GM19025 (cell line): ENCODE results near the gene CAND2.
"Not testable (repeated sequence)": the region's sequence is repeated elsewhere in the genome, so short reads cannot be mapped to it uniquely, and the experiment has no call there.

Experiments used
- ATAC-seq: cut with Tn5 transposase; IDR thresholded peaks from one replicate; pipeline ENCODE4 v1.9.1; 2021; ENCODE audit warnings: mild to moderate bottlenecking, low read depth, moderate library complexity; ENCODE audit not compliant: unreplicated experiment

The CAND2 gene

DNA sequence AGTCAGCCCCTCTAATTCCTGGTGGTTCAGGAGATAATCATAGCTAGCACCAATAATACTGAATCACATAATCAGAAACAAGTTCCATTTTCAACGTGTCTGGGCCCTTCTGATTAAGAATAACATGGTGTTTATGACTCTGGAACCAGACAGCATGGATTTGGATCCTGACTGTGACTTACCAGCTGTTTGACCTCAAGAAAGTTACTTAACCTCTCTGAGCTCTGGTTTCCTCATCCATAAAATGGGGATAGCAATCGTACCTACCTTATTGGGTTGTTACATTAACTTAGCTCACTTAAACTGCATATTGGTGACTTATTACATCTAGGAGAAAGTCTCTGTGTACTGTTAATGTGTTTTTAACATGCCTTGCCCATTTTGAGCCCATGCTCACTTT, 26.7 kb upstream of the CAND2 start:
- ATAC-seq, result no peak

DNA sequence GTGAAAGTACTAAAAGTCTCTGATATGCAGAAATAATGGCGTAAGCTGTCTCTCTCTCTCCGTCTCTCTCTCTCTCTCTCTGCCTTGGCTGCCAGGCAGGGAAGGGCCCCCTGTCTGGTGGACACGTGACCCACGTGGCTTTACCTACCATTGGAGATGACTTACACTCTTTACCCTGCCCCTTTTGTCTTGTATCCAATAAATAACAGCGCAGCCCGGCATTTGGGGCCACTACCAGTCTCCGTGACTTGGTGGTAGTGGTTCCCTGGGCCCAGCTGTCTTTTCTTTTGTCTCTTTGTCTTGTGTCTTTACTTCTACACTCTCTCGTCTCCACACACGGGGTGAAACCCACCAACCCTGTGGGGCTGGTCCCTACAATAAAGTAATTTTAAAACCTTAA, 25.2 kb upstream of the CAND2 start:
- no peak for ATAC-seq

DNA sequence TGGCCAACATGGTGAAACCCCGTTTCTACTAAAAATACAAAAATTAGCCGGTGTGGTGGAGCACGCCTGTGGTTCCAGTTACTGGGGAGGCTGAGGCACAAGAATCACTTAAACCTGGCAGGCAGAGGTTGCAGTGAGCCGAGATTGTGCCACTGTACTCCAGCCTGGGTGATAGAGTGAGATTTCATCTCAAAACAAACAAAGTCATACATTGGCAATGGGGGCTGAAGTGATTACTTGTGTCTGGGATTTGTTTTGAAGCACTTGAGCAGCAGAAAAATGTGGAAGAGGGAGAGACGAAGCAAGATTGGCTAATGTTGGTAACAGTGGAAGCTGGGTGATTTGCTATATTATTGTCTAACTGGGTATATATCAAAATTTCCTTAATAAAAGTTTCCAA, 24.0 kb upstream of the CAND2 start:
- no peak for ATAC-seq

DNA sequence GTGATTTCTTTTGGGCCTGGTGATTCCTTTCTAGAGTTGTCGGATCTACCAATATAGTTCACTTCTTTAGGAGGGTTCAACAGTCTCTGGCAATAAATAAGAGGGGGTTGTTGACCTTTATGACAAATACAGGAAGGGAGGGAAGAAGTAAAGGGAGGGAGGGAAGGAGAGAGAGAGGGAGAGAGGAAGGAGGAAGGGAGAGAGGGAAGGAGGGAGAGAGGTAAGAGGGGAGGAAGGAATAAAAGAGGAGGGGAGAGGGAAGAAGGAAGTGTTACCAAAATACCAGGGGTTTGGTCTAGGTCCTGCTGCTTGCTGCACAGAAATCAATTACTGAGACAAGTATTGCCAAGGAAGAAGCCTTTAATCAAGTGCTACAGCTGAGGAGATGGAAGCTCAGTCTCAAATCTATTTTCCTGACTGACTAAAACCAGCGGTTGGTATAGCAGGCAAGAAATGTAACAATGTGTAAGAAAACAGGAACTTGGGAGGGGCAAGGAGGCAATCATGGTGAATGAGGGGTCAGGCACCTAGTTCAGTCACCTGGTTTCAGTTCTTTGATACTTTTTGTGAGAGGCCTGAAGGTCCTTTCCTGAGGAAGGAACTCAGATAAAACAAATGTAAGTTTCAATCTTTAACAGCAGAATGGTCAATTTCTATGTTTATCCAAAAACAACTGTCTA, 23.3 kb upstream of the CAND2 start:
- no peak for ATAC-seq

DNA sequence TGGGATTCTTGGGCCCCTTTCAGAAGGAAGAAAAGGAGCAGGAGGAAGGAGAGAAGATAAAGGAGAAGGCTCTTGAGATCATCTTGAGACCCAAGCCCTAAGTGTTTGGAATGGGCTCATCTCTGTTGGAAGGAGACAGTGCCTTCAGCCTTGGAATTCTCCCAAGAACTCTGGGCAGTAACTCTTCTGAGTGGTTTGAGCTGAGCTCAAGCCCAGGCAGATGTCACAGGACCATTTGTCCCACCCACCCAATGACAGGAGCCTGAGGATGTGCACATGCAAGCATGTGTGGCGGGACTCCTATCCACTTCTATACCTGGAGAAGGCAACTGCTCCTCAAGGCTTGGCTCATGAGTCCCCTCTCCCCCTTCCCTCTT, 22.8 kb upstream of the CAND2 start:
- ATAC-seq, result no peak

DNA sequence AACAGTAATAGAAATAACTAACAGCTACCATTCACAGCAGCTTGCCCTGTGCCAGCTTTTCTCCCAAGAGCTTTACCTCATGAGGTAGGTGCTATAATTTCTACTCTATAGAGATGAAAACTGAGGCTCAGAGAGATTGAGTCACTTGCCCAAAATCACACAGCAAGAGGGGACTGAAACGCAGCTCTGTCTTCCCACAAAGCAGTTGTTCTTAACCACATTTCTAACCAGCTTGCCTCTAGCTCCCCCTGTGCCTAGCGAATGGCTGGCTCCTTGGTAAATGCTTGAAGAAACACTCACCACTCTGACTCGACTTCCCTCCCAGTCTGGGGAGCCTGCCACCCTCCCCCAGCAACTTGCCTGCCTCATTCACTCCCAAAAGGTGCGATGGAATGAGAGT, 21.9 kb upstream of the CAND2 start:
- no peak for ATAC-seq

DNA sequence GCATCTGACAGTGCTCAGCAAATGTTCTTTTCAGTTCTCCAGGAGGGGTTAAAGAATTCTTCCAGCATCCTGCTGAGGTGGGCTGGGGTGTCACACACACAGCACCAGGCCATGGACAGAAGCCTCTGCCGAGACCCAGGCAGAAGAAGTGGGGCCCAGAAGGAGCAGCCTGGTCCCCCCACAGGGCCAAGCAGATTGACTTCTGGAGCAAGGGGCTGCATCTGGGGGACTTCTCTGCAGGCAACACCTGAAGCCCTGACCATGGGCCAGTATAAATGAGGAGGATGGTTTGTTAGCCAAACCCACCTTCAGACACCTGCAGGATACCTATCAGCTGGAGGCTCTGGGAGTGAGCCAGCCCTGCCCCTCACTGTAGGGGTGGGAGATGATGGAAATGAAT, 21.3 kb upstream of the CAND2 start:
- ATAC-seq, result no peak

DNA sequence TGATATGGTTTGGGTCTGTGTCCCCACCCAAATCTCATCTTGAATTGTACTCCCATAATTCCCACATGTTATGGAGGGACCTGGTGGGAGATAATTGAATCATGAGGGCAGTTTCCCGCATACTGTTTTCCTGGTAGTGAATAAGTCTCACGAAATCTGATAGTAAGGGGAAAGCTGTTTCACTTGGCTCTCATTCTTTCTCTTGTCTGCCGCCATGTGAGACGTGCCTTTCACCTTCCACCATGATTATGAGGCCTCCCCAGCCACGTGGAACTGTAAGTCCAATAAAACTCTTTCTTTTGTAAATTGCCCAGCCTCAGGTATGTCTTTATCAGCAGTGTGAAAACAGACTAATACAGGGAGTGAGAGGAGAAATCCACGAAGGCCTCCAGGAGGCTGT, 20.5 kb upstream of the CAND2 start:
- not testable (repeated sequence) for ATAC-seq

DNA sequence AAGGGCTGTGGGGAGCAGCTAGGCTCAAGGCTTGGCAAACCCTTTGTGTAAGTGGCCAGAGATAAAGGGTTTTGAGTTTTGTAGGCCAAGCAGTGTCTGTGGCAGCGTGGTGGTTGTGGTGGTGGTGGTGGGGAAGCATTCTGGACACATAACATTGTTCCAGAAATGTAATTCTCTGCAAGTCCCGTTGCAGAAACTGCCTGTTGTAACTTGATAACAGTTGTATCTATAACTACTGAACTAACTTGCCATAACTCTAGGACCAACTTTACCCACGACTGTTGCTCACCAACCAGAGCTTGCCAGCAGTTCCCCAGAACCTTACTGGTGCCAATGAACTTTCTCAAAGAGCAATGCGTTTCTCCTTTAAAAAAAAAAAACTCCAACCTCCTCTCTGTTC, 19.3 kb upstream of the CAND2 start:
- no peak for ATAC-seq

DNA sequence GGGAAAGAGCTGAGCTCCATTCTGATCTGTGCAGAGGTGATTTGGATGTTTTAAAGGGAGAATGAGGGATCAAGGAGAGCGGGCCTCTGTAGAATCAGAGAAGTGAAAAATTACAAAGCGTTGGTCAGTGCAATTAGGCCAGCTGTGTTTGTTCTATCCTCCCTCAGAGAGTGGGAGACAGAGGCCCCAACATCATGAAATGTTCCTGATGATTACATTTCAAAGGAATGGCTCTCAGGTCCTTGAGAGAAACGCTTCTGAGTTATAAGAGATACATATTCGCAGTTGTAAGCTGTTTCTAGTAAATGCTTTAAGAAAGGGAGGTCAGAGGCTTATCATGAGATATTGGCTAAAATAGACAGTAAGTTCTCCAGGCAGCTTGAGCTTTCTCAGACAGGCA, 15.7 kb upstream of the CAND2 start:
- ATAC-seq, result no peak

DNA sequence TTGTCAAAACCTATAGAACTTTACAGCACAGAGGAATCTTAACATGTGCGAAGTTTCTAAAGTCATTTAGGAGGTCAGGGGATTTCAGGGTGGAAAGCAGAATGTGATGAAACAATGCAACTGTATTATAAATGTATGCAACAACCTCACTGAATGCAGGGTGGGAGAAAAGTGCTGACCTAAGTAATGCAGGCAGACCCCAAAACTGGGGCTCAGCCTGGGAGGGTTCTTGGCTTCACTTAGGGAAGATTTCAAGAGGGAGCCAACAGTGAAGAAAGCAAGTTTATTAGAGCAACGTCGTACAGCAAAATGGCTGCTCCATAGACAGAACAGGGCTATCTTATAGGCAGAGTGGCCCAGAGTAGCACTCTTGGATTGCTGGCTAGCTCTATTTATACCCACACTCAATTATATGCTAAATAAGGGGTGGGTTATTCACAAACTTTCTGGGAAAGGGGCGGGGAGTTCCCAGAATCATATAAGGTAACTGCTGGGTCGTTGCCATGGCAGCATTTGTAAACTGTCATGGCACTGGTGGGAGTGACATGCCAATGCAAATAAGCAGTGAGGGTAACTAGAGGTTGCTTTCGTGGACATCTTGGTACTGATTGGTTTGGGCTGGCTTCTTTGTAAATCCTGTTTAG, 14.2 kb upstream of the CAND2 start:
- ATAC-seq, result no peak

DNA sequence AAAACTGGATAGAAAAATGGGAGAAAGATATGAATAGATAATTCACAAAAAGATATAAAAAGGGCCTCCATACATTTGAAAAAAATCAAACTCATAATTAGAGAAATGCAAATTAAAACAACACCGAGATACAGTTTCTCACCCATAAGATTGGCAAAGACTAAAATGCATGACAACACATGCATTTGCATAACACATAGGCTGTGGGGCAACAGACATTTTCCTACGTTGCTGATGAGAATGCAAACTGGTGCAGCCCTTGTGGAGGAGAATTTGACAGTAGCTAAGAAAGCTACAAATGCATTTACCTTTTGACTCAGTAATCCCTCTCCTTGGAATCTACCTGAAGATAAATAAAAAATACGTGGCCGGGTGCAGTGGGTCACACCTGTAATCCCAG, 11.4 kb upstream of the CAND2 start:
- no peak for ATAC-seq

DNA sequence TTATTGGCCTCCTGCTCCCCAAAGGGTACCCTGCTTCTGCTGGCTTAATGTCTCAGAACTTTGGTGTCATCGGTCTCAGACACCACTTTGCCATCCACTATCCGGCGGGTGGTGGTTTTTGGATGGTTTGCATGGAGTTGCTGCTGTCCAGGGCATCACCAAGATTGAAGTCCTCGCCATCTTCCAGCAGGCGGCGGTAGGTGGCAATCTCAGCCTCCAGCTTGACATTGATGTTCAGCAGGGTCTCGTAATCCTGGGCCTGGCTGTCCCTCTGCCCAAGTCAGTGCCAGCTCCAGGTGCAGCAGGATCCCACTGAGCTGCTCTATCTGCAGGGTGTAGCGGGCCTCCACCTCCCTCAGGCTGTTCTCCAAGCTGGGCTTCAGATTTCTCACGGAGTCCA, 9.1 kb upstream of the CAND2 start:
- ATAC-seq, result not testable (repeated sequence)

DNA sequence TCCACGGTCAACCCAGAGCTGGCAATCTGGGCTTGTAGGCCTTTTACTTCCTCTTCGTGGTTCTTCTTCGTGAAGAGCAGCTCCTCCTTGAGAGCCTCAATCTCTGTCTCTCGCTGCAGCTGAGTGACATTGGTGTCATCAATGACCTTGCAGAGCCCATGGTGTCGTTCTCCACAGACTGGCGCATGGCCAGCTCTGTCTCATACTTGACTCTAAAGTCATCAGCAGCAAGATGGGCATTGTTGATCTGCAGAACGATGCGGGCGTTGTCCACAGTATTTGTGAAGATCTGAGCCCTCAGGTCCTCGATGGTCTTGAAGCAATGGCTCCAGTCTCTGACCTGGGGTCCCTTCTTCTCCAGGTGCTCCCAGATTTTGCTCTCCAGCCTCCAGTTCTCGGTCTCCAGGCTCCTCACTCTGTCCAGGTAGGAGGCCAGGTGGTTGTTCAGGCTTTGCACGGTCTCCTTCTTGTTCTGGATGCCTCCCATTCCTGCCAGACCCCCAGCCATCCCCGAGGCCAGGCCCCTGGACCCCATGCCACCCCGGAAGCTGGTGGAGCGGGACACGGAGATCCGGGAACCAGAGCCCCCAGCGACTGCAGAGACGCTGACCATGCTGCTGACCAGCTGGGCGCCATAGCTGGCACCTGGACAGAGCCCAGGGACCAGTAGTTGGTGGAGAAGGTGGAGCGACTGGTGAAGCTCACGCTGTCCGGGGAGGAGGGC, 8.4 kb upstream of the CAND2 start:
- ATAC-seq, result not testable (repeated sequence)

DNA sequence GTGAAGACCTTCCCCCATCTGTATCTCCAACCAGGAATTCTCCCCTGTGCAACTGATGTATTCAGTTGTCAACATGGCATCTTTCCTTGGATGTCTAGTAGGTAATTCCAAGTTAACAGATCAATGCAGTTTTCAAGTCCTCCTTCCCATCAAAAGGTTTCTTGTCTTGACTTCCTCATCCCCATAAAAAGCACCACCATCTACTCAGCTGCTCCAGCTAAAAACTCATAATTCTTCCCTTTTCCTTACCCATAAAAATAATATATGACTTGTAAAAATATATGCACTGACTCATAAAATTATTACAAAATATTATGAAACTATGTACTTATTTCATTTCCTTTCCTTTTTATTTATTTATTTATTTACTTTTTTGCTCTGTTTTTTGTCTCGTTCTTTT, 5.0 kb upstream of the CAND2 start:
- ATAC-seq, result no peak

DNA sequence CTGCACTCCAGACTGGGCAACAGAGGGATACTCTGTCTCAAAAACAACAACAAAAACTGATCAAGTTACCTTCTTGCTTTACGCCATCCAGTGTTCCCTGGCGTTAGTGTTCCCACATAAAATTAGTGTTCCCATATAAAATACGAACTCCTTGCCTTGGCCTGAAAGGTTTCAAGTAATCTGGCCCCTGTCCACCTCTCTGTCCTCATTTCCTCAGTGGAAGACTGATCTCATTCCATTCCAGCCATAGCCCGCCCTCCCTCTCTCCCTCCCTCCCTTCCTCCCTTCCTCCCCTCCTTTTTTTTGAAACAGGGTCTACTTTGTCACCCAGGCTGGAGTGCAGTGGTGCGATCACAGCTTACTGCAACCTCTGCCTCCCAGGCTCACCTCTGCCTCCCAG, 2.8 kb upstream of the CAND2 start:
- ATAC-seq, result no peak

DNA sequence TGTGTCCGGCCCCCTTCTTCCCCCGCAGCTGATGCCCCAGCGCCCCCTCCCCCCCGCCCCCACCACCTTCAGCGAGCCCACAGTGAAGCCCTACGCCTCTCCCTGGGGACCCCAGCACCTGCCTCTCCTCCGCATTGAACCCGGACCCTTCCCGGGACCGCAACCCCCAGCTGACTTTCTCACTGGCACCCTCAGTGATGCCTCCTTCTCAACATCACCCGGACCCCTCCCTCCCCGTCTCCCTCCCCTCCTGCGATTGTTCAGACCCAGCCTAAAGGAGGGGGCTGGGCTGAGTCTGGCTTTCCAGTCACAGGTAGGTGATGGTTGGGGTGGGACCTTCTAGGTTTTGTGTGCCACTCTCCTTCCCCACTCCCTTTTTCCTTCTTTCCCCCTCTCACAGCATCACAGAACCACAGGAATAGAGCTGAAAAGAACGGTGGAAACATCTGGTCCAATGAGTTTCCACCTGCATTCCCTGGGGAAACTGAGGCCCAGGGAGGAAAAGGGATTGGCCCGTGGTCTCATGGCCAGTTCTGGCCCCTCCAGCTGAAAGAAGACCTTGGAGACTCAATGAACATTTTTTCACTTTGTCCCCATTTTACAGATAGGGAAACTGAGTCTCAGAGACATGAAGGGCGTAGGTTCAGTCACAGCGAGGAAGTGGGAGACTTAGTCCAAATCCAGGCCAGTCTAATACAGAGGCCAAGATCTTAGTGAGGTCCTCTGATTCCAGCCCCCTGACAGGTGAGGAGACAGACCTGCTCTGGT, 828 bp downstream of the CAND2 start:
- ATAC-seq, result no peak

DNA sequence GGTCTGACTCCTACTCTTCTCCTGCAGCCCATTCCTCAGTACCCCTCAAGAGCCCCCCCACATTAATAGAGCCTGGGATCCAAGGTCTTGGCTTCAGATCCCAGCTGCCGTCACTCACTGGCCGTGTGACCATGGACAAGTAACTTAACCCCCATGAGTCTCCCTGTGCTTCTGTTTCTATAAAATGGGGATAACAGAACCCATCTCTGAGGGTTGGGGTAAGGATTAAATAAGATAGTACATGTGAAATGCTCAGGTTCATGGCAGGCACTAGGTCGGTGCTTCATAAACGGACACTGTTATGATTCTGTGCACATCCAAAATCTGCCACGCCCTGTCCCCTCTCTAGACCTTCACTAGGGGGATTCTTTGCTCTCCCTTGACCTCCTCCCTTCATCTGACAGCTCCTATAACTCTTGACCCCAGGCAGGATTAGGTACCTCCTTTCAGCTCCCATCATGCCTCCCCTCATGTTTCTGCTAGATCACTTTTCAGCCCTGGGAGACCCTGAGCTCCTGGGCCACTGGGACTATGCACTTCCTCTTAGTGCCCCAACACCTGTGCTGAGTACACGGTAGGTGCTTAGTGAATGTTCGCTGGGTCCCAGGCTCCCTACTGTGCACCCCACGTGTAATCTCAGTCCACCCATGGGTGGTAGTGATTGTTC, 1.5 kb downstream of the CAND2 start:
- no peak for ATAC-seq

DNA sequence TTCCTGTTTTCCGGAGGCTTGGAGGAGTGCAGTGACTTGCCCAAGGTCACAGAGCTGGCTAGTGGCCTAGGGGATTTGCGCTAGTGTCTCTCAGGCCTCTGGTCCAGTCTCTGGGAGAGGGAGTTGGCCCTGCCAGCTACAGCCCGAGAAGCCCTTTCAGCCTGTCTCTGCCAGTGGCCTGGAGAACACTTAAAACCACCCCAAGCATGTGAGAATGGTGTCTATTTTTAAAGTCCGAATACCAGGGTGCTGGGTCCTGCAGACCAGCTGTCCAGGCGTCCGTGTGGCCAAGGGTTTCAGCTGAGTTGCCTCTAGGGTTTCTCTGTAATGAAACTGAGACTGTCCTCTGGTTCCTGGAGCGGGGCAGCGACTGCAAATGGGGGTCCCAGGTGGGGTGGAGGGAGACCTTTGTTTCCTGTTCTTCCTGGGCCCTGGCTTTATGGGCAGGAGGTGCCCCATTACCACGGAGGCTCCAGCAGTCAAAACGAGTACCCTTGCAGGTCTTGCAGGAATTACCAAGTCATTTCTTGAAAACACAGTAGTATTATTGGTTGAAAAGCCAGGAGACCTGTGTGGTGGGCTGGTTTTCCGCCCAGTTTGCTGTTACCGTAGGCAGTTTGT, 2.2 kb downstream of the CAND2 start:
- no peak for ATAC-seq
